Thymus (tissue), 11 donors: ENCODE results near the gene DPYD. TPM values are rescaled to one million over a fixed set of nuclear protein-coding genes. Genes with fewer than 3 reads are reported as not detected.

Experiments used
- DNase-seq, 9 donors: peaks; one replicate each; pipeline ENCODE4 v3.0.0-alpha.2; 2013; ENCODE audit warnings: low spot score in 9 of 9, low read depth in 6 of 9, missing footprints in 1 of 9
- H3K27ac ChIP-seq, 2 donors: one replicate each; pipeline ENCODE4 v1.5.1; 2013; ENCODE audit warnings: control low read depth in 1 of 2, low read depth in 1 of 2, low read length in 1 of 2, mild to moderate bottlenecking in 1 of 2, moderate library complexity in 1 of 2
- H3K27me3 ChIP-seq, 2 donors: one replicate each; pipeline ENCODE4 v1.5.1; 2013; ENCODE audit warnings: low read length in 1 of 2; ENCODE audit not compliant: control insufficient read depth in 2 of 2, insufficient read depth in 1 of 2
- H3K36me3 ChIP-seq, 2 donors: one replicate each; pipeline ENCODE4 v1.5.1; 2013; ENCODE audit warnings: low read length in 1 of 2, mild to moderate bottlenecking in 1 of 2, moderate library complexity in 1 of 2; ENCODE audit not compliant: control insufficient read depth in 2 of 2, insufficient read depth in 2 of 2
- H3K4me1 ChIP-seq, 2 donors: one replicate each; pipeline ENCODE4 v1.5.1; 2013; ENCODE audit warnings: low read length in 2 of 2; ENCODE audit not compliant: control insufficient read depth in 2 of 2, insufficient read depth in 2 of 2
- H3K4me3 ChIP-seq, 2 donors: one replicate each; pipeline ENCODE4 v1.5.1; 2013; ENCODE audit warnings: low read length in 2 of 2, control low read depth in 1 of 2, mild to moderate bottlenecking in 1 of 2
- H3K9me3 ChIP-seq, 2 donors: one replicate each; pipeline ENCODE4 v1.5.1; 2013; ENCODE audit warnings: low read length in 1 of 2, mild to moderate bottlenecking in 1 of 2; ENCODE audit not compliant: control insufficient read depth in 2 of 2, insufficient read depth in 1 of 2
- WGBS: extraction: QIAGEN DNeasy Blood & Tissue Kit; methylation state at CpG from one replicate; pipeline ENCODE4 v1.1.7; 2013; 5-methylcytosine and 5-hydroxymethylcytosine counted together
- polyA plus RNA-seq: library from polyadenylated mRNA; stranded (reverse); fragments of 200-250 nt; gene quantifications from one replicate; pipeline ENCODE4 v1.2.3, GENCODE V29; 2013
- total RNA-seq: library from RNA; stranded (reverse); fragments of 120-200 nt; gene quantifications from one replicate; pipeline ENCODE4 v1.2.4, GENCODE V29; 2013
- donor health status: healthy.

Gene DPYD
- total and polyA plus RNA-seq, 2 donors: 13.1 to 29.4 TPM

DNA sequence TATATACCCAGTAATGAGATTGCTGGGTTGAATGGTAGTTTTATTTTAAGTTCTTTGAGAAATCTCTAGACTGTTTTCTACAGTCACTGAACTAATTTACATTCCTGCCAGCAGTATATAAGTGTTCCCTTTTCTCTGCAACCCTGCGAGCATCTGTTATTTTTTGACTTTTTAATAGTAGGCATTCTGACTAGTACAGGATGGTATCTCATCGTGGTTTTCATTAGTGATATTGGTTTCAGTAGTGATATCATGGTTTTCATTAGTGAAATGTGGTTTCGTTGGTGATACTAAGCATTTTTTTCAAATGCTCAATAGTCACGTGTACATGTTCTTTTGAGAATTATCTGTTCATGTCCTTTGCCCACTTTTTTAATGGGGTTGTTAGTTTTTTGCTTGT is 882.4 kb downstream of the DPYD start:
- no peak for DNase-seq
- H3K9me3 ChIP-seq: no peaks in the 10 kb centered on the region
- WGBS: 95% methylated on average over 4 of the region's 4 CpGs
- H3K4me3 ChIP-seq: no peak overlapping the region
- H3K27ac ChIP-seq: no peak overlapping the region
- H3K4me1 ChIP-seq: no peaks in the 10 kb centered on the region
- H3K36me3 ChIP-seq: no peaks in the 10 kb centered on the region
- no peaks in the 10 kb centered on the region for H3K27me3 ChIP-seq

DNA sequence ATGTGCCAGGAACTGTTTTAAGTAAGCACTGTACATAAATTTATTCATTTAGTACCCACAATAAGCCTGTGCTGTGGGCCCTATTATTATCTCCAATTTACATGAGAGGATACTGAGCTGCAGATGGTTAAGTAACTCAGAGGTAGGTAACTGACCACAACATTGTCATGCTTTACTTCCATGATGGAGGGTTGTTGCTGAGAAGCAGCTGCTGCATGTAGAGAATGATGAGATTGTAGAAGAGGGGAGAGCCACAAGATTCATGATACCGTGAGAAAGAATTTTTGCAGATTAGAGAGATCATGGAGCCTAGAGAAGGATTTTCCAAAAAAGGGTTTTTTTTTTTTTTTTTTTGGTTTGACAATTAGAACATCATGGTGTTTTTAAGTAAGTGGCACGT is 886.2 kb downstream of the DPYD start:
- H3K4me1 ChIP-seq: no peaks in the 10 kb centered on the region
- no peaks in the 10 kb centered on the region for H3K27me3 ChIP-seq
- H3K36me3 ChIP-seq: no peaks in the 10 kb centered on the region
- no peak overlapping the region for H3K27ac ChIP-seq
- DNase-seq: no peak
- no peaks in the 10 kb centered on the region for H3K9me3 ChIP-seq
- 96% methylated on average over 2 of the region's 2 CpGs for WGBS
- H3K4me3 ChIP-seq: no peak overlapping the region

DNA sequence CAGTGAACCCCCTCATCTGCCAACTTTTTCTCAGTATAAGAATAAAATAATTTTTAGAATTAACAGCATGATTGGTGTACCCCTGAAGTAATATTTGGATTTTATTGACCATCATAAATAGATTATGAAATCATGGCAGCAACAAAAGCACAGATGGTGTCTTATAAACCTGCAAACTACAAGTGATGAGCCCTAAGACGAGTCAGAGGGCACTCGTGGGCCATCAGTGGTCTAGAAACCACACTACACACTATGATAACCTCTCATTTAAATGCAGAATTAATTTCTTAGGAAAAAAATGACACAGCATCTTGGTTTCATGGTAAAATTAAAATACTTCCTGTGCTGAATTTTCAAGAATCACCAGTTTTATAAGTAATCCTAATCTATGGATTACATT is 886.9 kb downstream of the DPYD start:
- H3K27me3 ChIP-seq: no peaks in the 10 kb centered on the region
- no peak overlapping the region for H3K27ac ChIP-seq
- no peaks in the 10 kb centered on the region for H3K36me3 ChIP-seq
- H3K4me3 ChIP-seq: no peak overlapping the region
- no peaks in the 10 kb centered on the region for H3K4me1 ChIP-seq
- no peaks in the 10 kb centered on the region for H3K9me3 ChIP-seq
- 61% methylated on average over 2 of the region's 2 CpGs for WGBS
- no peak for DNase-seq
